ENCODE measurements around the gene MRPS22.
A peak's percentile ranks its signal among the peaks of the same experiment; 100 is the strongest.

The MRPS22 gene

GRCh38 chr3:139343895-139344856, at the start of gene MRPS22:
MRPS22 (plus strand) TSS chr3:139344020; CDS start chr3:139344027, 7 bp downstream.
- DNase-seq = peak; percentile 83

GRCh38 chr3:139295040-139295439, 48.8 kb upstream of the MRPS22 start:
- no peak for DNase-seq

GRCh38 chr3:139296141-139296718, 47.6 kb upstream of the MRPS22 start:
- DNase-seq = no peak

- DNase-seq = no peak
Observed at GRCh38 chr3:139297588-139298311, 46.1 kb upstream of the MRPS22 start.

GRCh38 chr3:139299261-139300132, 44.3 kb upstream of the MRPS22 start:
- DNase-seq = no peak

GRCh38 chr3:139300416-139300815, 43.4 kb upstream of the MRPS22 start:
- no peak for DNase-seq

- DNase-seq = no peak
Observed at GRCh38 chr3:139301183-139301582, 42.6 kb upstream of the MRPS22 start.

GRCh38 chr3:139301654-139302053, 42.2 kb upstream of the MRPS22 start:
- DNase-seq = no peak

GRCh38 chr3:139302084-139302800, 41.6 kb upstream of the MRPS22 start:
- no peak for DNase-seq

- no peak for DNase-seq
Observed at GRCh38 chr3:139302801-139303113, 41.1 kb upstream of the MRPS22 start.

GRCh38 chr3:139303216-139303615, 40.6 kb upstream of the MRPS22 start:
- DNase-seq = no peak

GRCh38 chr3:139304383-139304782, 39.4 kb upstream of the MRPS22 start:
- no peak for DNase-seq

GRCh38 chr3:139306078-139306477, 37.7 kb upstream of the MRPS22 start:
- no peak for DNase-seq

GRCh38 chr3:139307072-139307491, 36.7 kb upstream of the MRPS22 start:
- DNase-seq = no peak

- DNase-seq = no peak
Observed at GRCh38 chr3:139307601-139308555, 35.9 kb upstream of the MRPS22 start.

- no peak for DNase-seq
Observed at GRCh38 chr3:139308560-139308959, 35.3 kb upstream of the MRPS22 start.

- no peak for DNase-seq
Observed at GRCh38 chr3:139309061-139309591, 34.7 kb upstream of the MRPS22 start.

- no peak for DNase-seq
Observed at GRCh38 chr3:139309880-139310279, 33.9 kb upstream of the MRPS22 start.

- no peak for DNase-seq
Observed at GRCh38 chr3:139310474-139310933, 33.3 kb upstream of the MRPS22 start.

- DNase-seq = no peak
Observed at GRCh38 chr3:139311557-139311956, 32.3 kb upstream of the MRPS22 start.

Measured in stimulated activated CD8-positive, alpha-beta memory T cell treated with anti-CD3 and anti-CD28 coated beads, Interleukin-4, amount 100 ng/mL, for 48 hours (primary cell).